Tibial nerve (tissue), 4 donors: ENCODE measurements around the gene DNAJB6. TPM values are rescaled to one million over a fixed set of nuclear protein-coding genes. Genes with fewer than 3 reads are reported as not detected.

Experiments
- DNase-seq, 2 donors: peaks; one replicate each; pipeline ENCODE4 v3.0.0-alpha.2; 2019; ENCODE audit warnings: low spot score in 2 of 2
- H3K27ac ChIP-seq, 4 donors: fragments of 200-600 bp; sonication (generic) in 3 of 4; one replicate each; pipeline ENCODE4 v1.5.1; 2017 to 2019; ENCODE audit warnings: mild to moderate bottlenecking in 1 of 4
- H3K27me3 ChIP-seq, 2 donors: fragments of 200-600 bp; sonication (generic) in 1 of 2; one replicate each; pipeline versions ENCODE4 v1.5.1 to v1.6.0; 2017 to 2019
- H3K36me3 ChIP-seq, 3 donors: fragments of 200-600 bp; sonication (generic); one replicate each; pipeline ENCODE4 v1.5.1; 2018 to 2019
- H3K4me1 ChIP-seq, 4 donors: fragments of 200-600 bp; sonication (generic) in 3 of 4; one replicate each; pipeline ENCODE4 v1.5.1; 2017 to 2019
- H3K4me3 ChIP-seq, 4 donors: fragments of 200-600 bp; sonication (generic) in 3 of 4; one replicate each; pipeline ENCODE4 v1.5.1; 2017 to 2019; ENCODE audit warnings: mild to moderate bottlenecking in 1 of 4, moderate library complexity in 1 of 4
- H3K9me3 ChIP-seq, 4 donors: fragments of 200-600 bp; sonication (generic) in 3 of 4; one replicate each; pipeline ENCODE4 v1.5.1; 2017 to 2019
- CTCF ChIP-seq, 5 experiments: fragments of 200-600 bp in 3 of 5; fragments of 450-650 bp in 2 of 5; sonication (generic) in 3 of 5; IDR thresholded peaks; one replicate each; pipeline ENCODE4 v1.5.1; 2016 to 2019; ENCODE audit warnings: antibody characterized with exemption in 5 of 5, mild to moderate bottlenecking in 3 of 5, moderate library complexity in 2 of 5
- EP300 ChIP-seq, 2 donors: sonication (generic); formaldehyde crosslinking; IDR thresholded peaks; one replicate each; pipeline ENCODE4 v1.6.1; 2017; ENCODE audit warnings: antibody characterized with exemption in 2 of 2, mild to moderate bottlenecking in 1 of 2
- POLR2A ChIP-seq, 2 donors: fragments of 450-650 bp; IDR thresholded peaks; one replicate each; pipeline ENCODE4 v1.6.1; 2017; ENCODE audit warnings: antibody characterized with exemption in 2 of 2, mild to moderate bottlenecking in 2 of 2, moderate library complexity in 2 of 2
- WGBS, 2 donors: methylation state at CpG; one replicate each; pipeline ENCODE4 v1.1.5; 2018; 5-methylcytosine and 5-hydroxymethylcytosine counted together
- total RNA-seq, 4 donors: library from RNA; depleted of rRNA; stranded (reverse); fragments of >200 nt; gene quantifications; one replicate each; pipeline ENCODE4 v1.1.0, GENCODE V29; 2016

DNAJB6 gene
- total RNA-seq, 4 donors from 2014 or later: 85.5 to 106 (median 96.9) TPM

DNA sequence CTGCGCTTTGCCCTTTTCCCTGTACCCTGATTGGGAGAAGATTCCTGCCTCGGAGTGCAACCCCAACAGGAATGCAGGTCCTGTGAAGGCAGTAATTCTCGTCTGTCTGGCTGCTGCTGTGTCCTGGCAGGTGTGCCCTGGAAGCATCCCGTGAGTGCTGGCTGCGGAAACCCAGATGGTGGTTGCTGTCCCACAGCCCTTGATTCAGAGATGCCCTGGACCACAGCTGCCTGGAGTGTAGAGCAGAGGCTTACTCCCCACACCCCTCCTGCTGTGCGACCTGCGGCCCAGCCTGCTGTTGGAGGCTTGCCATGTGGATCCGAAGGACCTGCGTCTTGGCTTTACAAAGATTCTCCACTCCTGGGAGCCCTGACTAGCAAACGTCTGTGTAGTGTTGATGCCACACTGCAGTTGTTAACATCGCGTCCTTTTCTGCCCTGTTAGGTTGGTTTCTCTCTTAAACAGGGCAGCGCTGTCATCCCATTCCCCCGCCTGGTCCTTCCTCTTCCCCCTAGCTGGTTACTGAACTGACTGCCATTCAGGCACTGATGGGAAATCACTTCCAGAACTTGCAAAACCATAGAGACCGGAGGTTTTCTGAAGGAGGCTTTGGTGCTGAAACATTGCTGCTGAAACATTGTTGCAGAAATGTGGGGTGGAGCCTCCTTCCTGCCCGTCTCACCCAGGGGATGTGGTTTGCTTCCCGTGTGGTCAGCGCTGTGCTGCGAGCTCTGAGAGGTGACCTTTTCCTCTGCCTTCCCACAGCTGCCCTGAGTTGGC lies 53.3 kb downstream of the DNAJB6 start:
- no peaks in the 10 kb centered on the region for H3K9me3 ChIP-seq
- DNase-seq: no peak
- H3K36me3 ChIP-seq: peaks cover 0 to 52% (median 3%) of the 10 kb centered on the region in 3 donors
- H3K27me3 ChIP-seq: no peaks in the 10 kb centered on the region
- H3K4me1 ChIP-seq: peaks cover 0 to 29% (median 0%) of the 10 kb centered on the region in 4 donors
- no peak overlapping the region for H3K27ac ChIP-seq
- TF ChIP-seq EP300 (IDR thresholded peaks at IDR 0.05) (no peak), CTCF (IDR thresholded peaks at IDR 0.05) (no peak), POLR2A (IDR thresholded peaks at IDR 0.05) (no peak)
- no peak overlapping the region for H3K4me3 ChIP-seq
- WGBS, 2 donors: 57 to 73% methylated on average over 19 of the region's 19 CpGs

DNA sequence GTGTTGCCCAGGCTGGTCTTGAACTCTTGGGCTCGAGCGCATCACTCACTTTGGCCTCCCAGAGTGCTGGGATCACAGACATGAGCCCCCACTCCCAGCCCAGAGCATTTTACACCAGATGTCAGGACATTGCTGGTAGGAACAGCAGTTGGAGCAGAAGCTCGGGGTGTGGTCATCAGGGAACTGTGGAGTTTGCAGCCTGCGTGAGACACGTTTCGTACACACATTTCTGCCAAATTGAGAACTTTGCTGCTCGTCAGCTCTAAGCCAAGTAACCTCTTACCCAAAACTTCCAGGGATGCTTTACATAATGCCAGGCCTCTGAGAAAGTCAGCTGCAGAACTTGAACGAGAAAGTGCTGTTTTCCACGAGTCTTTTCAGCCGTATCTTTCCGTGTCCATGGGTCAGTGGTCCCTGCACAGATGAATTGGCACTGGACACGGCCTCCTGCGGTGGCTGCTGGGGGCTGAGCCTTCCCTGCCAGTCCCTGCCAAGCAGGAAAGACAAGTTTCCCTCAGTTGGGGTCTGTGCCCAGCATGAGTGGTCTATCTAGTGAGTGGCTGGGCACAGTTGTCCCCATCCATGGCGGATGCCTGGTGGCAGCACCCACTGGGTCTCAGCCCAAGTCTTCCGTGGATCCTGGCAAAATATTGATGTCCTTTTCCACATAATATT lies 54.4 kb downstream of the DNAJB6 start:
- WGBS, 2 donors: 84 to 91% methylated on average over 15 of the region's 15 CpGs
- TF ChIP-seq POLR2A (IDR thresholded peaks at IDR 0.05) (no peak), CTCF (IDR thresholded peaks at IDR 0.05) (no peak), EP300 (IDR thresholded peaks at IDR 0.05) (no peak)
- Histone ChIP-seq H3K27ac (no peak overlapping the region), H3K27me3 (no peaks in the 10 kb centered on the region), H3K4me1 (peaks cover 0 to 29% (median 0%) of the 10 kb centered on the region in 4 donors), H3K9me3 (no peaks in the 10 kb centered on the region), H3K36me3 (peaks cover 0 to 49% (median 3%) of the 10 kb centered on the region in 3 donors), H3K4me3 (no peak overlapping the region)
- DNase-seq: no peak

- TF ChIP-seq EP300 (IDR thresholded peaks at IDR 0.05) (no peak), CTCF (IDR thresholded peaks at IDR 0.05) (no peak), POLR2A (IDR thresholded peaks at IDR 0.05) (no peak)
- Histone ChIP-seq H3K4me1 (peaks cover 0 to 24% (median 0%) of the 10 kb centered on the region in 4 donors), H3K4me3 (no peak overlapping the region), H3K27ac (no peak overlapping the region), H3K27me3 (no peaks in the 10 kb centered on the region), H3K9me3 (no peaks in the 10 kb centered on the region), H3K36me3 (peaks cover 0 to 55% (median 3%) of the 10 kb centered on the region in 3 donors)
- DNase-seq: no peak
- WGBS, 2 donors: 83 to 88% methylated on average over 20 of the region's 20 CpGs
These were observed 55.6 kb downstream of the DNAJB6 start for GRCh38 chr7:157392256-157393037.

- H3K36me3 ChIP-seq: peaks cover 0 to 58% (median 3%) of the 10 kb centered on the region in 3 donors
- TF ChIP-seq CTCF (IDR thresholded peaks at IDR 0.05) (no peak), POLR2A (IDR thresholded peaks at IDR 0.05) (no peak), EP300 (IDR thresholded peaks at IDR 0.05) (no peak)
- no peaks in the 10 kb centered on the region for H3K27me3 ChIP-seq
- H3K4me3 ChIP-seq: no peak overlapping the region
- H3K9me3 ChIP-seq: no peaks in the 10 kb centered on the region
- H3K27ac ChIP-seq: no peak overlapping the region
- no peak for DNase-seq
- WGBS, 2 donors: 91 to 92% methylated on average over 20 of the region's 20 CpGs
- peaks cover 0 to 40% (median 0%) of the 10 kb centered on the region in 4 donors for H3K4me1 ChIP-seq
These were observed 57.7 kb downstream of the DNAJB6 start for GRCh38 chr7:157394246-157395191.
